Left ventricle myocardium inferior (tissue), 1 donor: ENCODE data around the gene ALKBH5. TPM values are rescaled to one million over a fixed set of nuclear protein-coding genes. Genes with fewer than 3 reads are reported as not detected.

Experiments used
- DNase-seq: peaks from one replicate; pipeline ENCODE4 v3.0.0-alpha.2; 2020
- H3K27ac ChIP-seq: fragments of 200-600 bp; replicated peaks from 2 replicates; pipeline ENCODE4 v1.8.0; 2021
- H3K27me3 ChIP-seq: fragments of 200-600 bp; 2 replicates; pipeline ENCODE4 v1.8.0; 2021; ENCODE audit warnings: low read depth
- H3K36me3 ChIP-seq: fragments of 200-600 bp; 2 replicates; pipeline ENCODE4 v1.8.0; 2021
- H3K4me1 ChIP-seq: fragments of 200-600 bp; 2 replicates; pipeline ENCODE4 v1.8.0; 2021
- H3K4me3 ChIP-seq: fragments of 200-600 bp; 2 replicates; pipeline ENCODE4 v1.8.0; 2021; ENCODE audit warnings: mild to moderate bottlenecking, moderate library complexity
- H3K9me3 ChIP-seq: fragments of 200-600 bp; replicated peaks from 2 replicates; pipeline ENCODE4 v1.8.0; 2021
- intact Hi-C: fragments of 100-400 bp; cut with micrococcal nuclease; formaldehyde crosslinking; loops from one replicate; pipeline ENCODE4 v1.11.0; 2022
- total RNA-seq: library from RNA; stranded (reverse); fragmentation: NEBNext Ultra II Directional; extraction: Animal tissue kit (Norgen Biotek cat#: 25700); gene quantifications from one replicate; pipeline ENCODE4 v1.2.1, GENCODE V29; 2021
- TF ChIP-seq, protein P1 (sequence below): fragments of 200-600 bp; IDR thresholded peaks from 2 replicates; pipeline ENCODE4 v1.8.0; 2021; ENCODE audit warnings: antibody characterized with exemption, mild to moderate bottlenecking, borderline replicate concordance
- donor health status: DM: no; HTN: yes; CAD: no; lungs with severe emphysema.

ALKBH5 gene
- total RNA-seq, 1 donor from 2014 or later = 179 TPM

DNA sequence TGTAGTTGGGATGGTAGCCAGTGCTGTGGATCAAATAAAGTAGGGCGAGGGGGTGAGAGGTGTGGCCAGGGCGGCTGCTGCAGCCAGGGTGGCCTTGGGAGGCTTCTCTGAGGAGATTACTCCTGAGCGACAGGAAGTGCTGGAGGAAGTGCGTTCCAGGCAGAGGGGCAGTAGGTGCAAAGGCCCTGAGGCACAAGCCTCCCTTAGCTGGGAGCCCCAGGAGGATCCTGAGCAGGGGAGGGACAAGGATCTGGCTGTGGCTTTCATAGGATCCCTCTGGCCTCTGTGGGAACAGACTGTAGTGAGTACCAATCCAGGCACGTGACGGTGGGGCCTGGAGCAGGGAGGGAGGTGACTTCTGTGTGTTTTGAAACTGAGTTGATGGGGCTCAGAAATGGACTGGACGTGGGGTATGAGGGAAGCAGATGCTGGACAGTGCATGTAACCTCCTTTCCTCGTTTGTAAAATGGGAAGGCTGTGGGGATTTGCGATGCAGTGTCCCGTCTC, 44.6 kb downstream of the ALKBH5 start:
- TF ChIP-seq, protein P1, sequence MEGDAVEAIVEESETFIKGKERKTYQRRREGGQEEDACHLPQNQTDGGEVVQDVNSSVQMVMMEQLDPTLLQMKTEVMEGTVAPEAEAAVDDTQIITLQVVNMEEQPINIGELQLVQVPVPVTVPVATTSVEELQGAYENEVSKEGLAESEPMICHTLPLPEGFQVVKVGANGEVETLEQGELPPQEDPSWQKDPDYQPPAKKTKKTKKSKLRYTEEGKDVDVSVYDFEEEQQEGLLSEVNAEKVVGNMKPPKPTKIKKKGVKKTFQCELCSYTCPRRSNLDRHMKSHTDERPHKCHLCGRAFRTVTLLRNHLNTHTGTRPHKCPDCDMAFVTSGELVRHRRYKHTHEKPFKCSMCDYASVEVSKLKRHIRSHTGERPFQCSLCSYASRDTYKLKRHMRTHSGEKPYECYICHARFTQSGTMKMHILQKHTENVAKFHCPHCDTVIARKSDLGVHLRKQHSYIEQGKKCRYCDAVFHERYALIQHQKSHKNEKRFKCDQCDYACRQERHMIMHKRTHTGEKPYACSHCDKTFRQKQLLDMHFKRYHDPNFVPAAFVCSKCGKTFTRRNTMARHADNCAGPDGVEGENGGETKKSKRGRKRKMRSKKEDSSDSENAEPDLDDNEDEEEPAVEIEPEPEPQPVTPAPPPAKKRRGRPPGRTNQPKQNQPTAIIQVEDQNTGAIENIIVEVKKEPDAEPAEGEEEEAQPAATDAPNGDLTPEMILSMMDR = no peak
- Histone ChIP-seq H3K4me3 (no peak overlapping the region), H3K27ac (no peak overlapping the region), H3K4me1 (peaks cover 21% of the 10 kb centered on the region), H3K36me3 (no peaks in the 10 kb centered on the region), H3K27me3 (no peaks in the 10 kb centered on the region), H3K9me3 (no peaks in the 10 kb centered on the region)
- intact Hi-C loops = no loop called here
- no peak for DNase-seq

GRCh38 chr17:18229254-18229653, 45.6 kb downstream of the ALKBH5 start:
- Histone ChIP-seq H3K4me1 (peaks cover 20% of the 10 kb centered on the region), H3K4me3 (no peak overlapping the region), H3K9me3 (no peaks in the 10 kb centered on the region), H3K27ac (no peak overlapping the region), H3K36me3 (peaks cover 7% of the 10 kb centered on the region), H3K27me3 (no peaks in the 10 kb centered on the region)
- DNase-seq = no peak
- intact Hi-C loops = no loop called here
- TF ChIP-seq, protein P1 = no peak

- Histone ChIP-seq H3K4me3 (no peak overlapping the region), H3K36me3 (peaks cover 13% of the 10 kb centered on the region), H3K4me1 (peaks cover 15% of the 10 kb centered on the region), H3K27me3 (no peaks in the 10 kb centered on the region), H3K27ac (no peak overlapping the region), H3K9me3 (no peaks in the 10 kb centered on the region)
- no peak for DNase-seq
- TF ChIP-seq, protein P1 = no peak
- intact Hi-C loops = no loop called here
Observed at GRCh38 chr17:18229771-18230170, 46.1 kb downstream of the ALKBH5 start.

GRCh38 chr17:18230288-18231141, 46.9 kb downstream of the ALKBH5 start:
- peaks cover 11% of the 10 kb centered on the region for H3K4me1 ChIP-seq

GRCh38 chr17:18231164-18231563, 47.5 kb downstream of the ALKBH5 start:
- peaks cover 27% of the 10 kb centered on the region for H3K36me3 ChIP-seq
- no peaks in the 10 kb centered on the region for H3K27me3 ChIP-seq
- no peak overlapping the region for H3K27ac ChIP-seq
- peaks cover 8% of the 10 kb centered on the region for H3K4me1 ChIP-seq
- H3K4me3 ChIP-seq = no peak overlapping the region
- H3K9me3 ChIP-seq = no peaks in the 10 kb centered on the region
- no peak for DNase-seq
- intact Hi-C loops = no loop called here
- TF ChIP-seq, protein P1 = no peak

More at GRCh38 chr17:18230288-18231141, 46.9 kb downstream of the ALKBH5 start:
- TF ChIP-seq, protein P1 = no peak
- Histone ChIP-seq H3K9me3 (no peaks in the 10 kb centered on the region), H3K27ac (no peak overlapping the region), H3K36me3 (peaks cover 20% of the 10 kb centered on the region), H3K4me3 (no peak overlapping the region), H3K27me3 (no peaks in the 10 kb centered on the region)
- no peak for DNase-seq
- intact Hi-C loops = no loop called here
